NCI-H1092 treated with DMSO at 0.1 percent for 48 hours (cell line): Measurements from ENCODE around the gene TBC1D22A.
"Not testable (repeated sequence)": the region's sequence is repeated elsewhere in the genome, so short reads cannot be mapped to it uniquely, and the experiment has no call there.

Source experiments
- DNase-seq: peaks from one replicate; lab custom pipeline; 2025; lab: John Stamatoyannopoulos, UW

The TBC1D22A gene

GRCh38 chr22:46813816-46814597, 51.6 kb downstream of the TBC1D22A start:
- no peak for DNase-seq

DNA sequence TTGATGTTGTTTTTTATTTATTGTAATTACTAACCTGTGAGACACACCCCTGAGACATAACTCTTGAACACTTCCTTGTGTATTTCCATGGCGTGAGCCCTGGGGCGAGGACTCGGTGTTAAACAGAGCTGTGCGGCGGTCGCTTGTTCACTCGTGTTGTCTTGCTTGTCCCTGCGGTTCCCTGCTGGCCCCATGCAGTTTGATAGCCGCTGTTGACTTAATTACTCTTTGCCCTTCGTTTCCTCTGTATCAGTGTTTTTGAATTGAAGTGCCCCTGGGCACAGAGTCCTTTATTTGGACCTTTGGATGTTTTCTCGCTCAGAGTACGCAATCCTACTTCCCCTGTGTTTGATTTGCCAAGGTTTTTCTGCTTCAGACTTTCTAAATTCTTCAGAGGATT, 52.7 kb downstream of the TBC1D22A start:
- no peak for DNase-seq

GRCh38 chr22:46815559-46815895, 53.1 kb downstream of the TBC1D22A start:
- no peak for DNase-seq

GRCh38 chr22:46815896-46816731, 53.7 kb downstream of the TBC1D22A start:
- no peak for DNase-seq

DNA sequence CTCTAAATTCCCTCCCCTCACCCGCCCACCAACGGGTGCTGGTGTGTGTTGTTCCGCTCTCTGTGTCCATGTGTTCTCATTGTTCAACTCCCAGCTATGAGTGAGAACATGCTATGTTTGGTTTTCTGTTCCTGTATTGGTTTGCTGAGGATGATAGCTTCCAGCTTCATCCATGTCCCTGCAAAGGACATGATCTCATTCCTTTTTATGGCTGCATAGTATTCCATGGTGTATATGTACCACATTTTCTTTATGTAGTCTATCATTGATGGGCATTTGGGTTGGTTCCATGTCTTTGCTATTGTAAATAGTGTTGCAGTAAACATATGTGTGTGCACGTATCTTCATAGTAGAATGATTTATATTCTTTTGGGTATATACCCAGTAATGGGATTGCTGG, 54.9 kb downstream of the TBC1D22A start:
- not testable (repeated sequence) for DNase-seq

DNA sequence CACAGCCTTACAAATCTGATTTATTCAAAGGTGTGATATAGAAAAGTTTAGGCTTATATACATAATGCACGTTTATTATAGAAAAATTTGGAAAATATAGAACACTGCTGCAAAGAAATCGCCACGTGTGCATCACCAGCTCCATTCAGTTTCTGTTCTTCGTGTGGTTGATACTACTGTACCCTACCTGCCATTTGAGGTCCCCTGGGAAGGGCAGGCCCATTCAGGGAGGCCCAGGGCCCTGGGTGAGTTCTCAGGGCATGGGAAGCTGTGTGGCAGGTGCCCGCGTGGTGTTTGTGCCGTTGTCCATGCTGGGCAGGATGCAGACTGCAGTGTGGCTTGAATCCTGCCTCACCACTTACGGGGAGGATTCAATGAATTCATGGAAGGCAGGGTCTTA, 60.8 kb downstream of the TBC1D22A start:
- DNase-seq: no peak

GRCh38 chr22:46823654-46824053, 61.2 kb downstream of the TBC1D22A start:
- no peak for DNase-seq

- DNase-seq: no peak
Measured at GRCh38 chr22:46824344-46824909, 62.0 kb downstream of the TBC1D22A start.

GRCh38 chr22:46824980-46825544, 62.6 kb downstream of the TBC1D22A start:
- DNase-seq: no peak

DNA sequence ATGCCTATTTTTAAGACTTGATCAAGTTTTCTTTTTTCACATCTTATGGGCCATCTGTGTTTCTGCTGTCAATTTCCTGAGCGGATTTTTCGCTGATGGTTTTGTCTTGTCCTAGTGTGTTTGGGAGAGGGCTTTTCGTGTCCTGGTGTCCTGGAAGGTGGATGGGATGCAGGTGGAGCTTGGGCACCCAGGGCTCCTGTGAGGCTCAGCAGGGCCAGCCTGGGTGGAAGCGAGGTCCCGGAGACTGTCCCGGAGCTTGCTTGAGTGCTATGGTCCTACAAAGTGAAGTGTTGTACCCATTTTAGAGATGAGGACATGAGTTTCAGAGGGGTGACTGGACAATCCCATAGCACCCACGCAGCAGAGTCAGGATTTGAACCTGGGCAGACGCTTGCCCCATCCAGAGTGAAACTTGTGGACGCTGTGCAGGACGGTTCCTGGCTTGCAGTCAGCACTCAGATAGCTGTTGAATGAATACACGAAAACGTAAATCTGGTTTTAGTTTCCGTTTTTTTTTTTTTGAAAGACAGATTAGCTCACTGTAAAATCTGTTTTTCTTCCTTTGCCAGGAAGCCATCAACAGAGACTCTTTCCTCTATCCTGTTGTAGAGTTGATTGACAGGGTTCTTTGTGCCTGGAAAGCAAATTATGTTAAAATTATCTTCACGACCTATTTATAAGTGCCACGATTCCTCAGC, 64.1 kb downstream of the TBC1D22A start:
- no peak for DNase-seq

GRCh38 chr22:46827136-46827780, 64.8 kb downstream of the TBC1D22A start:
- DNase-seq: no peak

- DNase-seq: no peak
Measured at GRCh38 chr22:46827781-46828180, 65.3 kb downstream of the TBC1D22A start.

DNA sequence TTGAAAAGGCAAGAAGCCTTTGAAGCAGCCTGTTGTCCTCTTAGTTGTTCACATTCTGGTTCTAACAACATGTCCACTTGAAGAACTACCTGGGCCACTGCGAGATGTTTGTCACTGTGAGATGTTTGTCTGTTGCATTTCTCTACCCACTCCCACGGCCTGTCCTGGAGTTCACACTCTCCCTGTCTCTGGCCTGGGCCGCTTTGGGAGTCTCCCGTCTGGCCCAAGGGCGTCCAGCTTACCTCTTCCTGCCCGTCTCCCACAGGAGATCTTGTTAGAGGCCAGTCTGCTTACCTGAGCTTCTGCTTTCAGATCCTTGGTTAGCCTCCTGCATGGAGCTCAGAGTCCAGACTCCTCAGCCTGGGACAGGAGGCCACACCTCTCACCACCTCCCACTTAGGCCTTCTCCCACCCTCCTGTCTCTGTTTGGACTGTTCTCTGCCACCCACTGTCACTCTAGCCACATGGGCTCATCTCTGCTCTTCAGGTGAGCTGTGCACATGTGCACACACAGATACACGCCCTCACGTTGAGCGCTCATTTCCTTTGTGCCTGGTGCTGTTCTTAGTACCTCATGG, 66.0 kb downstream of the TBC1D22A start:
- no peak for DNase-seq

GRCh38 chr22:46829117-46829891, 66.9 kb downstream of the TBC1D22A start:
- no peak for DNase-seq

GRCh38 chr22:46829941-46830715, 67.7 kb downstream of the TBC1D22A start:
- no peak for DNase-seq

DNA sequence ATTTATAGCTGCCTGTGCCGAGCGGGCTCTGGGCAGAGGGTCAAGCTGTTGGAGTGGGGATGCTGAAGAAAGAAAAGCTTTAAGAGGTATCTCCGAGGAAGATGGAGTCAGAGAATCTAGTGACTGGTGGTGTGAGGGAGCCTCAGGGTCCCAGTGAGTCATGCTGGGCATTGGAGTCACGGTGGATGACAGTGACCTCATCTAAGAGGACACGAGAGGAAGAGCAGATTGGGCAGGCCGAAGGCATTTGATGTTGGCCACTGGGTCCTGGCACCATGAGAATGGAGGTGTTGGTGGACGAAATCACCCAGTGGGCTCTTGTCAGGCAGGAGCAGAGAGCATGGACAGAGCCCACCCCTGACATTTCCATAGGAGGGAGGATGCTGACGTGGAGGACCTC, 68.4 kb downstream of the TBC1D22A start:
- DNase-seq: no peak

- DNase-seq: no peak
Measured at GRCh38 chr22:46833228-46833627, 70.8 kb downstream of the TBC1D22A start.

DNA sequence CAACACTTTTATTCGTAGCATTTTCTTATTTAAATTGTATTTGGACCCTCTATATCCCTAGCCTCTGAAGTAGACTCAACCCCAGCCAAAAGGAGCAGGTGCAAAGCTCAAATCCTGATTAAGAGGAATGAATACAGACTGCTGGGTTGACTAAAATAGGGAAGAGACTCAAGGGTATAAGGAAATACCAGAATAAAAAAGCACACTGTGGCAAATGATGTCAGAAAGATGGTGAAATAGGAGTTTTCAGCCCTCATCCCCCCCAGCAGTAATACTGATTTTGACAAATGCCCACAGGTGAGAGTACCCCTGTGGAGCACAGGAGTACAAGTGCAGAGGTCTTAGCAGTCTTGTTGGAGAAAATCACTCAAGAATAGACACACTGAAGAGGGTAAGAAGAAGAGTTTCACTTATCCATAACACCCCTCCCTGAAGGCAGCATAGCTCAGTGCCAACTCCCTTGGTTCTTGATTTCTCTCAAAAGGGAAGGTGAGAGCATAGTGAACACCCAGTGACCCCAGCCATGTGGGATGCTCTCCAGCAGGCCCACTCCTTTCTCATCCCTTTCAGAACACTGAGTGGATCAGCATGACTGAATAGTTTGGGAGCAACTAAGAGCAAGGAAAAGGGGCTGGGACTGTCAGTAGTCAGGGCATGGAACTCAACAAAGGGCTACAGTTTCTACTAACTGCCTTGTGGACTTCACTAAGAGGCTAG, 71.7 kb downstream of the TBC1D22A start:
- no peak for DNase-seq

GRCh38 chr22:46835288-46835687, 72.8 kb downstream of the TBC1D22A start:
- DNase-seq: no peak
